ENCODE results near the gene CLHC1.
A peak's percentile ranks its signal among the peaks of the same experiment; 100 is the strongest.

The CLHC1 gene

GRCh38 chr2:55155764-55156281 is 76.3 kb downstream of the CLHC1 start:
- Histone ChIP-seq H3K27ac (no peak overlapping the region), H3K4me1 (ENCODE audit: control insufficient read depth in 1 of 2, insufficient read depth in 1 of 2, low read depth in 1 of 2, low read length in 1 of 2) (peaks cover 49% of the 10 kb centered on the region in 2 experiments), H3K4me3 (ENCODE audit: low read depth in 1 of 2, low read length in 1 of 2) (no peak overlapping the region), H3K9me3 (no peaks in the 10 kb centered on the region), H3K36me3 (no peaks in the 10 kb centered on the region), H3K27me3 (no peaks in the 10 kb centered on the region)
- TF ChIP-seq, protein P1, sequence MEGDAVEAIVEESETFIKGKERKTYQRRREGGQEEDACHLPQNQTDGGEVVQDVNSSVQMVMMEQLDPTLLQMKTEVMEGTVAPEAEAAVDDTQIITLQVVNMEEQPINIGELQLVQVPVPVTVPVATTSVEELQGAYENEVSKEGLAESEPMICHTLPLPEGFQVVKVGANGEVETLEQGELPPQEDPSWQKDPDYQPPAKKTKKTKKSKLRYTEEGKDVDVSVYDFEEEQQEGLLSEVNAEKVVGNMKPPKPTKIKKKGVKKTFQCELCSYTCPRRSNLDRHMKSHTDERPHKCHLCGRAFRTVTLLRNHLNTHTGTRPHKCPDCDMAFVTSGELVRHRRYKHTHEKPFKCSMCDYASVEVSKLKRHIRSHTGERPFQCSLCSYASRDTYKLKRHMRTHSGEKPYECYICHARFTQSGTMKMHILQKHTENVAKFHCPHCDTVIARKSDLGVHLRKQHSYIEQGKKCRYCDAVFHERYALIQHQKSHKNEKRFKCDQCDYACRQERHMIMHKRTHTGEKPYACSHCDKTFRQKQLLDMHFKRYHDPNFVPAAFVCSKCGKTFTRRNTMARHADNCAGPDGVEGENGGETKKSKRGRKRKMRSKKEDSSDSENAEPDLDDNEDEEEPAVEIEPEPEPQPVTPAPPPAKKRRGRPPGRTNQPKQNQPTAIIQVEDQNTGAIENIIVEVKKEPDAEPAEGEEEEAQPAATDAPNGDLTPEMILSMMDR (IDR thresholded peaks at IDR 0.05): no peak

GRCh38 chr2:55155206-55155605 is 76.9 kb downstream of the CLHC1 start:
- TF ChIP-seq, protein P1 (IDR thresholded peaks at IDR 0.05): no peak
- Histone ChIP-seq H3K4me1 (ENCODE audit: control insufficient read depth in 1 of 2, insufficient read depth in 1 of 2, low read depth in 1 of 2, low read length in 1 of 2) (peaks cover 46 to 47% of the 10 kb centered on the region in 2 experiments), H3K4me3 (ENCODE audit: low read depth in 1 of 2, low read length in 1 of 2) (no peak overlapping the region), H3K36me3 (no peaks in the 10 kb centered on the region), H3K27ac (no peak overlapping the region), H3K9me3 (no peaks in the 10 kb centered on the region), H3K27me3 (no peaks in the 10 kb centered on the region)

DNA sequence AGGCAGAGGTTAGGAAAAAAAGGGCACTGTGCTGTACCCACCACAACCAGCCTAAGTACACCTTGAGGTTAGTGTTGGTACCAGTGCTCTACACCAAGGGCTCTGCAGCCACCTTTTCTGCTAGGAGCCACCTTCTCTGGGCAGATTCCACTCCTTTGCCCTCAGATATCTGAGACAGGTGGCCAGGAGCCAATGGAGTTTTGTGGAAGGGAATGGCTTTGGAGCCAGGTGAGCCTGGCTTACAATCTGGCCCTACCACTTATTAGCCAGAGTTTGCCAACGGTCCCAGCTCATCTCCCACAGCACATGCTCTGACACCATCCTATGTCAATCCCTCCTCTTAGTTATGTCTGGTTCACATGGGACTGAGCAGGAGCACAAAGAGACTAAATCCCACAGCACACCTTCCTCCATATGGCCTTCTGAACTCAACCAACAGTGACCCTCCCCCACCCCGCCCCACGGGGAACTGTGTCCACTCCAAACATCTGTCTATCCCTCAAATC is 77.5 kb downstream of the CLHC1 start:
- H3K9me3 ChIP-seq: no peaks in the 10 kb centered on the region
- no peak overlapping the region for H3K4me3 ChIP-seq (ENCODE audit: low read depth in 1 of 2, low read length in 1 of 2)
- no peaks in the 10 kb centered on the region for H3K36me3 ChIP-seq
- TF ChIP-seq, protein P1 (IDR thresholded peaks at IDR 0.05): no peak
- H3K4me1 ChIP-seq (ENCODE audit: control insufficient read depth in 1 of 2, insufficient read depth in 1 of 2, low read depth in 1 of 2, low read length in 1 of 2): peaks cover 46 to 47% of the 10 kb centered on the region in 2 experiments
- H3K27ac ChIP-seq: peak overlapping the region; percentile 78
- no peaks in the 10 kb centered on the region for H3K27me3 ChIP-seq

GRCh38 chr2:55153584-55154299 is 78.4 kb downstream of the CLHC1 start:
- Histone ChIP-seq H3K27ac (peak overlapping the region; percentile 78), H3K4me3 (ENCODE audit: low read depth in 1 of 2, low read length in 1 of 2) (no peak overlapping the region), H3K36me3 (no peaks in the 10 kb centered on the region), H3K9me3 (no peaks in the 10 kb centered on the region), H3K27me3 (no peaks in the 10 kb centered on the region), H3K4me1 (ENCODE audit: control insufficient read depth in 1 of 2, insufficient read depth in 1 of 2, low read depth in 1 of 2, low read length in 1 of 2) (peaks cover 38 to 40% of the 10 kb centered on the region in 2 experiments)
- TF ChIP-seq, protein P1 (IDR thresholded peaks at IDR 0.05): no peak

DNA sequence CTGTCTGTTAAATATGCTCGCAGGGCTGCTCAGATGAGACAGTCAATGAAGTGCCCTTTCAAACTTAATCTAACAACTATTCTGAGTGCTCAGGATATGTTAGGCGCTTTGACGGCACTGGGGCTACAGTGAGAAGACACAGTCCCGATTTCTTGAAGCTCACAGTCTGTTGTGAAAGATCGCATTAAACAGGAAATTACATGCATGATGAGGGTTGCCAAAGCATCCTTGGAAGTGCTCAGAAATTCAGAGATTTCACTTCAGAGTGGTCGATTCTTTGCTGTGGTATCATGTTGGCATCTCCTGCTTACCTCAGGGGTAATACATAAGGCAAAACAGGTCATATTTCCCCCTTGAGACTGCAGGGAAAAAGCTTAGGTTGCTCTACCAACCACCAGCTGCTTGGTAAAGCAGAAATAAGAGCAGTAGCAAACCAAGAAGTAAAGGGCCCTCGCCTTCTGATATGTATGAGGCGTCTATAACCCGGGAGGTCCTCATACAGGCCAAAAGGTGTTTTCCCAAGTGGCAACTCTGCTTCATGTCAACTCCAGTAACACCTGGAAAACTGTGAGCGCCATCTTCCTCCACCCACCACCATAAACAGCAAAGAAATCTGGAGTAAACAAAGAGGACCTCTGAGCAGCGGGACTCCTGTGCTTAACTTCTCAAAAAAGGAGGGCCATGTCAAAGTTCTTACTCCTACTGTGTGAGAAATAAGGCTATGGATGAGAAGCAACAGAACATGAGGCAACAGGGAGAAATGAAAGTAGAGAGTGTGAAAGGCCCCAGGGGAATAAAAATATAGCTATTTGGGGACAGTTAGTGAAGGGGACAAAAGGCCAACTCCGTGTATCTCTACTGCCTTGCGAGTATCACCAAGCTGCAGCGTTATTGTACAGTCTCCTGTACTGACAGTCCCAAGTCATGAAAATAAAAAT is 79.3 kb downstream of the CLHC1 start:
- Histone ChIP-seq H3K36me3 (no peaks in the 10 kb centered on the region), H3K27me3 (no peaks in the 10 kb centered on the region), H3K4me1 (ENCODE audit: control insufficient read depth in 1 of 2, insufficient read depth in 1 of 2, low read depth in 1 of 2, low read length in 1 of 2) (peaks cover 38% of the 10 kb centered on the region in 2 experiments), H3K27ac (peak overlapping the region; percentile 78), H3K9me3 (no peaks in the 10 kb centered on the region), H3K4me3 (ENCODE audit: low read depth in 1 of 2, low read length in 1 of 2) (peak overlapping the region in 1 of 2 experiments; percentile 9)
- TF ChIP-seq, protein P1 (IDR thresholded peaks at IDR 0.05): no peak

Measured in neutrophil (primary cell).